H9 (cell line): Measurements from ENCODE around the gene SETD7. TPM values are rescaled to one million over a fixed set of nuclear protein-coding genes. Genes with fewer than 3 reads are reported as not detected.
A peak's percentile ranks its signal among the peaks of the same experiment; 100 is the strongest.

Experiments used
- DNase-seq: peaks from one replicate; pipeline ENCODE4 v3.0.0-alpha.2; 2017
- H2AFZ ChIP-seq: one replicate; pipeline ENCODE4 v1.6.1; 2013; ENCODE audit warnings: mild to moderate bottlenecking, low read length, control low read depth, moderate library complexity
- H2AK5ac ChIP-seq: 2 replicates; pipeline ENCODE4 v1.6.1; 2013; ENCODE audit warnings: low read length, control low read depth, mixed read lengths; ENCODE audit not compliant: insufficient read length
- H2BK120ac ChIP-seq: one replicate; pipeline ENCODE4 v1.6.1; 2013; ENCODE audit warnings: low read depth, mild to moderate bottlenecking, low read length, control low read depth, inconsistent platforms; ENCODE audit not compliant: poor library complexity, severe bottlenecking
- H2BK12ac ChIP-seq: 2 replicates; pipeline ENCODE4 v1.6.1; 2013; ENCODE audit warnings: low read length, control low read depth, mixed read lengths, low read depth; ENCODE audit not compliant: insufficient read length
- H2BK15ac ChIP-seq: 2 replicates; pipeline ENCODE4 v1.6.1; 2013; ENCODE audit warnings: low read depth, low read length, control low read depth
- H2BK20ac ChIP-seq: one replicate; pipeline ENCODE4 v1.6.1; 2013; ENCODE audit warnings: low read depth, mild to moderate bottlenecking, low read length, control low read depth, inconsistent platforms; ENCODE audit not compliant: poor library complexity, severe bottlenecking
- H2BK5ac ChIP-seq: 2 replicates; pipeline ENCODE4 v1.6.1; 2013; ENCODE audit warnings: low read length, control low read depth, mixed read lengths; ENCODE audit not compliant: insufficient read length
- H3K14ac ChIP-seq: 2 replicates; pipeline ENCODE4 v1.6.1; 2013; ENCODE audit warnings: low read length, control low read depth; ENCODE audit not compliant: insufficient read depth
- H3K18ac ChIP-seq: 2 replicates; pipeline ENCODE4 v1.6.1; 2013; ENCODE audit warnings: low read depth, mild to moderate bottlenecking, mixed read lengths, low read length, control low read depth; ENCODE audit not compliant: insufficient read length
- H3K23ac ChIP-seq: 2 replicates; pipeline ENCODE4 v1.6.1; 2013; ENCODE audit warnings: low read length, control low read depth, mixed read lengths, low read depth; ENCODE audit not compliant: insufficient read length
- H3K23me2 ChIP-seq: 2 replicates; pipeline ENCODE4 v1.6.1; 2013; ENCODE audit warnings: low read depth, mild to moderate bottlenecking, mixed read lengths, low read length, control low read depth; ENCODE audit not compliant: insufficient read length, poor library complexity, severe bottlenecking
- H3K27ac ChIP-seq: 2 replicates; pipeline ENCODE4 v1.5.1; 2013; ENCODE audit warnings: low read length, control low read depth, mixed read lengths, low read depth; ENCODE audit not compliant: insufficient read length
- H3K27me3 ChIP-seq: 2 replicates; pipeline ENCODE4 v1.6.1; 2013; ENCODE audit warnings: low read length, control low read depth, inconsistent platforms; ENCODE audit not compliant: insufficient read depth
- H3K4ac ChIP-seq: 2 replicates; pipeline ENCODE4 v1.6.1; 2013; ENCODE audit warnings: low read depth, mild to moderate bottlenecking, control low read depth, inconsistent platforms, low read length, moderate library complexity
- H3K4me1 ChIP-seq: 2 replicates; pipeline ENCODE4 v1.6.1; 2013; ENCODE audit warnings: low read length, control low read depth, inconsistent platforms; ENCODE audit not compliant: insufficient read depth
- H3K4me2 ChIP-seq: 2 replicates; pipeline ENCODE4 v1.6.1; 2013; ENCODE audit warnings: low read length, control low read depth, mixed read lengths; ENCODE audit not compliant: insufficient read length, insufficient read depth
- H3K56ac ChIP-seq: 2 replicates; pipeline ENCODE4 v1.6.1; 2013; ENCODE audit warnings: low read depth, mild to moderate bottlenecking, mixed read lengths, low read length, control low read depth; ENCODE audit not compliant: insufficient read length
- H3K79me1 ChIP-seq: 2 replicates; pipeline ENCODE4 v1.6.1; 2013; ENCODE audit warnings: low read depth, mild to moderate bottlenecking, moderate library complexity, low read length, control low read depth, inconsistent platforms; ENCODE audit not compliant: insufficient read depth, poor library complexity, severe bottlenecking
- H3K79me2 ChIP-seq: 2 replicates; pipeline ENCODE4 v1.6.1; 2013; ENCODE audit warnings: low read length, control low read depth, inconsistent platforms; ENCODE audit not compliant: insufficient read depth
- H3K9ac ChIP-seq: 2 replicates; pipeline ENCODE4 v1.6.1; 2013; ENCODE audit warnings: low read length, control low read depth, mixed read lengths; ENCODE audit not compliant: insufficient read length; ENCODE audit errors: extremely low read depth
- H3K9me3 ChIP-seq: one replicate; pipeline ENCODE4 v1.6.1; 2013; ENCODE audit warnings: low read depth, low read length, inconsistent platforms; ENCODE audit not compliant: control insufficient read depth
- H3T11ph ChIP-seq: one replicate; pipeline ENCODE4 v1.6.1; 2013; ENCODE audit warnings: mild to moderate bottlenecking, low read length, control low read depth, inconsistent platforms
- H4K20me1 ChIP-seq: one replicate; pipeline ENCODE4 v1.6.1; 2013; ENCODE audit not compliant: control insufficient read depth, insufficient read length, insufficient read depth
- H4K5ac ChIP-seq: 2 replicates; pipeline ENCODE4 v1.6.1; 2013; ENCODE audit warnings: low read depth, mild to moderate bottlenecking, mixed read lengths, low read length, control low read depth; ENCODE audit not compliant: insufficient read length
- H4K8ac ChIP-seq: replicated peaks from 2 replicates; pipeline ENCODE4 v1.6.1; 2013; ENCODE audit warnings: low read length, control low read depth, mixed read lengths, low read depth; ENCODE audit not compliant: insufficient read length
- H4K91ac ChIP-seq: 2 replicates; pipeline ENCODE4 v1.6.1; 2013; ENCODE audit warnings: low read depth, mild to moderate bottlenecking, moderate library complexity, mixed read lengths, low read length, control low read depth; ENCODE audit not compliant: insufficient read length
- H3K27ac Mint-ChIP-seq, 3 experiments: 2 replicates in 2 of 3; 3 replicates in 1 of 3; pipeline ENCODE4 v1.8.0; 2020 to 2021; ENCODE audit warnings: mixed read lengths in 3 of 3, mild to moderate bottlenecking in 1 of 3, moderate library complexity in 1 of 3
- H3K27me3 Mint-ChIP-seq: 2 replicates; pipeline ENCODE4 v1.8.0; 2021; ENCODE audit warnings: low read depth, mild to moderate bottlenecking, moderate library complexity, mixed read lengths
- H3K36me3 Mint-ChIP-seq, 3 experiments: 2 replicates in 2 of 3; 3 replicates in 1 of 3; pipeline ENCODE4 v1.8.0; 2020 to 2021; ENCODE audit warnings: low read depth in 3 of 3, mixed read lengths in 3 of 3; ENCODE audit not compliant: insufficient read depth in 1 of 3
- H3K4me1 Mint-ChIP-seq, 2 experiments: 2 replicates each; pipeline ENCODE4 v1.8.0; 2020; ENCODE audit warnings: mixed read lengths in 2 of 2
- H3K4me3 Mint-ChIP-seq, 2 experiments: 2 replicates in 1 of 2; 3 replicates in 1 of 2; pipeline ENCODE4 v1.8.0; 2020 to 2021; ENCODE audit warnings: mild to moderate bottlenecking in 2 of 2, mixed read lengths in 2 of 2, moderate library complexity in 1 of 2
- H3K9me3 Mint-ChIP-seq, 2 experiments: 2 replicates in 1 of 2; 3 replicates in 1 of 2; pipeline ENCODE4 v1.8.0; 2020; ENCODE audit warnings: mild to moderate bottlenecking in 2 of 2, mixed read lengths in 2 of 2, moderate library complexity in 1 of 2
- WGBS: extraction: QIAGEN DNeasy Blood & Tissue Kit; methylation state at CpG from one replicate; pipeline ENCODE4 v1.1.7; 2013; ENCODE audit warnings: missing lambda C conversion rate, low lambda C conversion rate, mixed read lengths; ENCODE audit not compliant: insufficient read length; ENCODE audit errors: extremely low coverage; 5-methylcytosine and 5-hydroxymethylcytosine counted together
- total RNA-seq: library from RNA; stranded (reverse); gene quantifications from 2 replicates; pipeline ENCODE4 v1.2.1, GENCODE V29; 2021
- TF ChIP-seq, protein P1 (sequence below): fragments of 200-600 bp; sonication (generic); conservative IDR thresholded peaks from 3 replicates; pipeline ENCODE4 v1.8.0; 2021; ENCODE audit warnings: antibody characterized with exemption, mild to moderate bottlenecking

SETD7 gene
- total RNA-seq, 1 experiment from 2014 or later, result 1.5 TPM

GRCh38 chr4:139514382-139515059 lies 41.5 kb downstream of the SETD7 start:
- Histone ChIP-seq H2AK5ac (no peak overlapping the region), H2BK120ac (no peak overlapping the region), H4K20me1 (no peaks in the 10 kb centered on the region), H3K4me2 (no peak overlapping the region), H3K79me2 (no peaks in the 10 kb centered on the region), H3K79me1 (no peaks in the 10 kb centered on the region), H3K56ac (no peak overlapping the region), H3K18ac (no peak overlapping the region), H2BK12ac (no peak overlapping the region), H2AFZ (no peak overlapping the region), H3K23me2 (no peaks in the 10 kb centered on the region), H3K9me3 (no peaks in the 10 kb centered on the region), H3K4ac (no peak overlapping the region), H4K5ac (no peak overlapping the region), H3K14ac (no peak overlapping the region), H3K27me3 (no peaks in the 10 kb centered on the region), H3K23ac (no peak overlapping the region), H3T11ph (no peak overlapping the region), H2BK20ac (no peak overlapping the region), H3K9ac (no peak overlapping the region), H4K91ac (no peak overlapping the region), H4K8ac (no peak overlapping the region), H2BK15ac (no peak overlapping the region), H2BK5ac (no peak overlapping the region), H3K27ac (no peak overlapping the region), H3K4me1 (no peaks in the 10 kb centered on the region)
- DNase-seq, result no peak
- H3K27me3 Mint-ChIP-seq, result no peaks in the 10 kb centered on the region
- H3K4me3 Mint-ChIP-seq, result no peak overlapping the region
- TF ChIP-seq, protein P1, sequence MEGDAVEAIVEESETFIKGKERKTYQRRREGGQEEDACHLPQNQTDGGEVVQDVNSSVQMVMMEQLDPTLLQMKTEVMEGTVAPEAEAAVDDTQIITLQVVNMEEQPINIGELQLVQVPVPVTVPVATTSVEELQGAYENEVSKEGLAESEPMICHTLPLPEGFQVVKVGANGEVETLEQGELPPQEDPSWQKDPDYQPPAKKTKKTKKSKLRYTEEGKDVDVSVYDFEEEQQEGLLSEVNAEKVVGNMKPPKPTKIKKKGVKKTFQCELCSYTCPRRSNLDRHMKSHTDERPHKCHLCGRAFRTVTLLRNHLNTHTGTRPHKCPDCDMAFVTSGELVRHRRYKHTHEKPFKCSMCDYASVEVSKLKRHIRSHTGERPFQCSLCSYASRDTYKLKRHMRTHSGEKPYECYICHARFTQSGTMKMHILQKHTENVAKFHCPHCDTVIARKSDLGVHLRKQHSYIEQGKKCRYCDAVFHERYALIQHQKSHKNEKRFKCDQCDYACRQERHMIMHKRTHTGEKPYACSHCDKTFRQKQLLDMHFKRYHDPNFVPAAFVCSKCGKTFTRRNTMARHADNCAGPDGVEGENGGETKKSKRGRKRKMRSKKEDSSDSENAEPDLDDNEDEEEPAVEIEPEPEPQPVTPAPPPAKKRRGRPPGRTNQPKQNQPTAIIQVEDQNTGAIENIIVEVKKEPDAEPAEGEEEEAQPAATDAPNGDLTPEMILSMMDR, result no peak
- no CpG with 5 or more reads among the region's 8 CpGs for WGBS
- peaks cover 6 to 10% of the 10 kb centered on the region in 2 experiments; a peak in 3 of 4 replicates for H3K4me1 Mint-ChIP-seq
- H3K9me3 Mint-ChIP-seq, result no peaks in the 10 kb centered on the region
- peak overlapping the region in 1 of 3 experiments; percentile 44; a peak in 1 of 7 replicates for H3K27ac Mint-ChIP-seq
- peaks cover 0 to 4% (median 0%) of the 10 kb centered on the region in 3 experiments; a peak in 2 of 7 replicates for H3K36me3 Mint-ChIP-seq
